Stimulated activated CD4-positive, alpha-beta T cell treated with anti-CD3 and anti-CD28 coated beads, Interleukin-1b, Interleukin-23, amount 100 ng/mL, for 4 hours (primary cell): Measurements from ENCODE around the gene MGMT.

Experiments used
- DNase-seq, 2 donors: peaks; one replicate each; pipeline ENCODE4 v3.0.0-alpha.2; 2020; ENCODE audit warnings: low read depth in 2 of 2

Gene MGMT

GRCh38 chr10:129653428-129653827 is 186.4 kb downstream of the MGMT start:
- DNase-seq = no peak

GRCh38 chr10:129653861-129654260 is 186.8 kb downstream of the MGMT start:
- no peak for DNase-seq

- no peak for DNase-seq
Measured at GRCh38 chr10:129654461-129654860, 187.4 kb downstream of the MGMT start.

GRCh38 chr10:129655007-129655678 is 188.1 kb downstream of the MGMT start:
- no peak for DNase-seq

GRCh38 chr10:129655679-129656031 is 188.6 kb downstream of the MGMT start:
- no peak for DNase-seq

GRCh38 chr10:129656642-129657041 is 189.6 kb downstream of the MGMT start:
- no peak for DNase-seq

GRCh38 chr10:129657297-129658017 is 190.4 kb downstream of the MGMT start:
- DNase-seq = no peak

DNA sequence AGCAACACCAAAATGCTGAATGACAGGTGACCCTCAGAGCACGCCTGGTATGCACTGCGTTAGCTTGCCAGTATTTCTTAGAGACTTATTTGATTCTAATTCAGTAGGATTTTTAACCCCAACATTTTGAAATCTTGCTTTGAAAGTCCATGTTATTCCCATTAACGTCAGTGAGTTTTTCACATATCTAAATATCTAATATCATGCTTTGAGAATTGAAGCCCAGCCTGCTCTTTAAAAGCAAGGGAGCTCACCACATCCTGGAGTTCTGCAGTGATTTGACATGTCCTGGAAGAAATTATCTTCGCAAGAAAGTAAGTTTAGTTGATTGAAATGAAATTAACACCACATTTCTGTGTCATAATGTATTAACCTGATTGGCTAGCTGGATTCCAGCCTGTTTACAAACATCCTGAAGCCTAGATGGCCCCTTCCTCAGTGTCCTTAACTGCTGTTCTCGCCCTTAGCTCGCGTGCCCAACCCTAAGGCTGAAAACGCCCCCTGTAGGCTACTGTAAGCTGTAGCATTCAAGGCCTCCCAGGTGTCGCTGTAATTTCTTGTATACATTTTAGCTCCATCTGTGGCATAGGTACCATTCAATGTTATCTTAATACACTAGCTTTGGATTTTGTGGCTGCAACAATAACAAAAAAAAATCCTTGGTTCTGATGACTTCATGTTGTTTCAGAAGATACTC is 191.5 kb downstream of the MGMT start:
- no peak for DNase-seq

GRCh38 chr10:129659508-129660268 is 192.6 kb downstream of the MGMT start:
- no peak for DNase-seq

GRCh38 chr10:129660569-129660968 is 193.5 kb downstream of the MGMT start:
- no peak for DNase-seq

GRCh38 chr10:129662426-129662825 is 195.4 kb downstream of the MGMT start:
- DNase-seq = no peak

GRCh38 chr10:129670124-129670523 is 203.1 kb downstream of the MGMT start:
- no peak for DNase-seq

GRCh38 chr10:129673292-129673691 is 206.3 kb downstream of the MGMT start:
- no peak for DNase-seq

GRCh38 chr10:129675027-129675769 is 208.2 kb downstream of the MGMT start:
- DNase-seq = no peak

GRCh38 chr10:129676014-129676413 is 209.0 kb downstream of the MGMT start:
- DNase-seq = no peak

GRCh38 chr10:129677377-129677927 is 210.4 kb downstream of the MGMT start:
- DNase-seq = no peak

- DNase-seq = no peak
Measured at GRCh38 chr10:129678186-129678585, 211.1 kb downstream of the MGMT start.

GRCh38 chr10:129679207-129679606 is 212.2 kb downstream of the MGMT start:
- DNase-seq = no peak

DNA sequence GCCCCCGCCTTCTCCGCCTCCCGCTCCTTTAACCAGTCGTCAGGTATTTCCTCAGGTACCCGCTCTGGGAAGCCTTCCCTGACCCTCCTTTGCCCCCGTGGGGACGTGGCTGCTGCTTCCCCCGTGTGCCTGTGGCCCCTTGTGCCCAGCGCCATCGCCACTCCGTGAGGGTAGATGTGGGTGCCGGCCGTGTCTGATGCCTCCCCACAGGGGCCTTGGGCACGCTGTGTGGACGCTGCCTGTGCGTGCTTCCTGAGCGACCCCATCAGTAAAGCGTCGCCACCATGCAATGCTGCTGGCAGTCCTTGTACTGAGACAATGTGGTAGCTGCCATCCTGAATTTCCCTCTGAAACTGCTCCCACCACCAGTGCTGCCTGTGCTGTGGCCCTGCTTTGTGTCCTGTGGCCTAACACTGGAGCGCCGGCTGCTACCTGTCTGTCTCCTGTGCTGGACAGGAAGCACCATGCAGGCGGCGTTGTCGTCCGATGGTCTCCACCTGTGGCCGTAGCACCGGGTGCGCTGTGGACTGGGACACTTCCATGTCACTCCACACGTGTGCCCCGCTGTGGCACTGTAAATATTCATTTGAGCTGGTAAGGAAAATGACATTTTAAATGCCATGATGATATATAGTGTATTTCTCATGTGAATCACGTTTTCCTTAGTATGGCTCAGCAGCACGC is 213.8 kb downstream of the MGMT start:
- DNase-seq = no peak

GRCh38 chr10:129681856-129682255 is 214.8 kb downstream of the MGMT start:
- DNase-seq = no peak

DNA sequence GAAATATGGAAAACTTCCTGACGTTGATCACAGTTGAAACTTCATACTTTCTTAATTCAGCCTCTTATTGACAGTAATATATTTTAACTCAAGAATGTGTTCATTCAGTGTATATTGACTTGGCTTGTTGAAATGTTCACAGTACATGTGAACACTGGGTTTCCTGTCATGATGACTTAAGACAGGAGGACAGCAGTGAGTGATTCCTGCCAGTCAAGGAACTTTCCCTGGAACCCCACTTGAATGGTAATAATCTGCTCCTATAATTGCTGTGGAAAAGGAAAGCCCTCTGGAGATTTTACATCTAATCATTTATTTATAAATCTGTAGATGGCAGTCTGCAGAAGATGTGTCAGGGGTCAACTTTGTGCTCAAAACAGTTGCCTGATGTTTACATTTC is 216.5 kb downstream of the MGMT start:
- DNase-seq = no peak
